ENCODE results near the gene PDGFRA.

GRCh38 chr4:54255881-54256280 lies 26.8 kb downstream of the PDGFRA start:
- no peak for TF ChIP-seq CTCF (IDR thresholded peaks at IDR 0.05; ENCODE audit: poor library complexity, severe bottlenecking)
- TF ChIP-seq TAF1 (IDR thresholded peaks at IDR 0.05; ENCODE audit: low read depth) = no peak
- TF ChIP-seq SMC3 (conservative IDR thresholded peaks at IDR 0.05; ENCODE audit: poor library complexity) = no peak
- no peak for TF ChIP-seq REST (IDR thresholded peaks at IDR 0.05; ENCODE audit: borderline replicate concordance)
- no peak for TF ChIP-seq RAD21 (conservative IDR thresholded peaks at IDR 0.05)
- TF ChIP-seq EP300 (conservative IDR thresholded peaks at IDR 0.05; ENCODE audit: poor library complexity, severe bottlenecking) = no peak

Data from neural cell (in vitro differentiated cells).